ENCODE results near the gene RCN1. TPM values are rescaled to one million over a fixed set of nuclear protein-coding genes. Genes with fewer than 3 reads are reported as not detected.

RCN1 gene
- total and polyA plus RNA-seq, 4 donors = 78.7 to 111 (median 84.6) TPM

GRCh38 chr11:32053151-32053888 lies 37.6 kb upstream of the RCN1 start:
- 85 to 93% methylated on average over 7 of the region's 7 CpGs for WGBS, 2 donors

GRCh38 chr11:32055861-32056260 lies 35.0 kb upstream of the RCN1 start:
- Histone ChIP-seq H3K27ac (ENCODE audit: low read depth in 1 of 2, low read length in 1 of 2) (no peak overlapping the region), H3K27me3 (ENCODE audit: control insufficient read depth in 3 of 3, insufficient read depth in 3 of 3, low read length in 2 of 3) (peaks cover 0 to 5% (median 0%) of the 10 kb centered on the region in 3 donors), H3K4me1 (ENCODE audit: control insufficient read depth in 5 of 5, insufficient read depth in 5 of 5, low read length in 5 of 5) (peaks cover 0 to 4% (median 0%) of the 10 kb centered on the region in 5 donors), H3K36me3 (ENCODE audit: control insufficient read depth in 4 of 4, insufficient read depth in 4 of 4, low read length in 4 of 4) (no peaks in the 10 kb centered on the region), H3K4me3 (no peak overlapping the region), H3K9ac (ENCODE audit: insufficient read depth in 1 of 2, low read length in 2 of 2) (no peak overlapping the region), H3K9me3 (ENCODE audit: control insufficient read depth in 4 of 4, insufficient read depth in 3 of 4, low read length in 3 of 4) (peaks cover 0 to 4% (median 0%) of the 10 kb centered on the region in 4 donors)
- DNase-seq = no peak
- WGBS, 2 donors = 75 to 94% methylated on average over 2 of the region's 2 CpGs
- ATAC-seq (ENCODE audit: insufficient read depth, low FRiP score) = no peak
- TF ChIP-seq CTCF (IDR thresholded peaks at IDR 0.05; ENCODE audit: control extremely low read depth, extremely low read depth) = no peak

More at GRCh38 chr11:32053151-32053888, 37.6 kb upstream of the RCN1 start:
- peaks cover 0 to 4% (median 0%) of the 10 kb centered on the region in 4 donors for H3K9me3 ChIP-seq (ENCODE audit: control insufficient read depth in 4 of 4, insufficient read depth in 3 of 4, low read length in 3 of 4)
- peaks cover 0 to 7% (median 0%) of the 10 kb centered on the region in 3 donors for H3K27me3 ChIP-seq (ENCODE audit: control insufficient read depth in 3 of 3, insufficient read depth in 3 of 3, low read length in 2 of 3)
- ATAC-seq (ENCODE audit: insufficient read depth, low FRiP score) (no peak), DNase-seq (no peak)
- no peak overlapping the region for H3K9ac ChIP-seq (ENCODE audit: insufficient read depth in 1 of 2, low read length in 2 of 2)
- H3K4me1 ChIP-seq (ENCODE audit: control insufficient read depth in 5 of 5, insufficient read depth in 5 of 5, low read length in 5 of 5) = peaks cover 0 to 4% (median 0%) of the 10 kb centered on the region in 5 donors
- H3K27ac ChIP-seq (ENCODE audit: low read depth in 1 of 2, low read length in 1 of 2) = no peak overlapping the region
- no peaks in the 10 kb centered on the region for H3K36me3 ChIP-seq (ENCODE audit: control insufficient read depth in 4 of 4, insufficient read depth in 4 of 4, low read length in 4 of 4)
- TF ChIP-seq CTCF (IDR thresholded peaks at IDR 0.05; ENCODE audit: control extremely low read depth, extremely low read depth) = no peak
- no peak overlapping the region for H3K4me3 ChIP-seq

- ATAC-seq (ENCODE audit: insufficient read depth, low FRiP score) = no peak
- no peak for TF ChIP-seq CTCF (IDR thresholded peaks at IDR 0.05; ENCODE audit: control extremely low read depth, extremely low read depth)
- Histone ChIP-seq H3K27me3 (ENCODE audit: control insufficient read depth in 3 of 3, insufficient read depth in 3 of 3, low read length in 2 of 3) (no peaks in the 10 kb centered on the region), H3K4me3 (no peak overlapping the region), H3K4me1 (ENCODE audit: control insufficient read depth in 5 of 5, insufficient read depth in 5 of 5, low read length in 5 of 5) (peaks cover 0 to 4% (median 0%) of the 10 kb centered on the region in 5 donors), H3K9ac (ENCODE audit: insufficient read depth in 1 of 2, low read length in 2 of 2) (no peak overlapping the region), H3K9me3 (ENCODE audit: control insufficient read depth in 4 of 4, insufficient read depth in 3 of 4, low read length in 3 of 4) (peaks cover 0 to 4% (median 0%) of the 10 kb centered on the region in 4 donors), H3K36me3 (ENCODE audit: control insufficient read depth in 4 of 4, insufficient read depth in 4 of 4, low read length in 4 of 4) (no peaks in the 10 kb centered on the region), H3K27ac (ENCODE audit: low read depth in 1 of 2, low read length in 1 of 2) (no peak overlapping the region)
- DNase-seq = no peak
- 43 to 61% methylated on average over 6 of the region's 6 CpGs for WGBS, 2 donors
These were observed 34.4 kb upstream of the RCN1 start for GRCh38 chr11:32056438-32056837.
